Psoas muscle (tissue), 8 donors: ENCODE measurements around the gene SLBP. TPM values are rescaled to one million over a fixed set of nuclear protein-coding genes. Genes with fewer than 3 reads are reported as not detected.
A peak's percentile ranks its signal among the peaks of the same experiment; 100 is the strongest.

Experiments
- ATAC-seq, 4 donors: fragments of 200-7000 bp; cut with Tn5 transposase; one replicate each; pipeline ENCODE4 v1.9.1; 2020; ENCODE audit warnings: moderate library complexity in 3 of 4, mild to moderate bottlenecking in 2 of 4
- DNase-seq, 2 donors: peaks; one replicate each; pipeline ENCODE4 v3.0.0-alpha.2; 2020
- H3K27ac ChIP-seq: fragments of 200-600 bp; one replicate; pipeline ENCODE4 v1.8.0; 2022
- H3K27me3 ChIP-seq, 3 donors: fragments of 200-600 bp in 1 of 3; one replicate each; pipeline versions ENCODE4 v1.6.1 to v1.8.0; 2013 to 2022; ENCODE audit warnings: low read length in 2 of 3, mild to moderate bottlenecking in 2 of 3, moderate library complexity in 1 of 3; ENCODE audit not compliant: insufficient read depth in 3 of 3
- H3K36me3 ChIP-seq, 2 donors: fragments of 200-600 bp in 1 of 2; one replicate each; pipeline versions ENCODE4 v1.6.1 to v1.8.0; 2013 to 2022; ENCODE audit warnings: low read depth in 1 of 2, mild to moderate bottlenecking in 1 of 2, moderate library complexity in 1 of 2; ENCODE audit not compliant: insufficient read depth in 1 of 2
- H3K4me1 ChIP-seq: fragments of 200-600 bp; one replicate; pipeline ENCODE4 v1.8.0; 2022
- H3K4me3 ChIP-seq: fragments of 200-600 bp; one replicate; pipeline ENCODE4 v1.8.0; 2022; ENCODE audit warnings: mild to moderate bottlenecking
- H3K9me3 ChIP-seq: fragments of 200-600 bp; one replicate; pipeline ENCODE4 v1.8.0; 2022
- CTCF ChIP-seq: fragments of 200-600 bp; IDR thresholded peaks from one replicate; pipeline ENCODE4 v1.8.0; 2022; ENCODE audit warnings: antibody characterized with exemption
- WGBS, 3 donors: extraction: QIAGEN DNeasy Blood & Tissue Kit; methylation state at CpG; one replicate each; pipeline versions ENCODE4 v1.1.6 to v1.1.7; 2013; 5-methylcytosine and 5-hydroxymethylcytosine counted together
- intact Hi-C, 2 donors: fragments of 100-400 bp; cut with DNase I; formaldehyde crosslinking; loops; one replicate each; pipeline versions ENCODE4 v1.11.0 to v1.14.2; 2022
- polyA plus RNA-seq, 3 donors: library from polyadenylated mRNA; stranded (reverse); fragments of 200-250 nt; gene quantifications; one replicate each; pipeline ENCODE4 v1.2.3, GENCODE V29; 2013
- total RNA-seq, 4 donors: library from RNA; stranded (reverse); fragmentation: NEBNext Ultra II Directional in 2 of 4; extraction: Animal tissue kit (Norgen Biotek cat#: 25700) in 2 of 4; gene quantifications; one replicate each; pipeline versions ENCODE4 v1.2.1 to v1.2.4, GENCODE V29; 2021 to 2023
- donor health status: healthy with polysubstance abuse.
- donor health status: DM: no; HTN: no; CAD: no; lungs with moderate emphysema.
- donor health status: Bipolar disorder and iron deficiency.
- donor health status: healthy.
- donor health status: DM: yes; HTN: yes; CAD: no.
- donor health status: DM: no; HTN: no; CAD: no.
- donor health status: DM: no; HTN: no; CAD: no.
- donor health status: DM: yes; HTN: yes; CAD: no.

The SLBP gene
- total and polyA plus RNA-seq, 7 donors: 15.4 to 18.8 (median 16.3) TPM

- ATAC-seq (peak; percentile 71 to 86 (median 80)), DNase-seq (peak in 1 of 2 donors; percentile 69)
- Histone ChIP-seq H3K27ac (no peak overlapping the region), H3K27me3 (no peaks in the 10 kb centered on the region), H3K4me1 (no peaks in the 10 kb centered on the region), H3K9me3 (no peaks in the 10 kb centered on the region), H3K4me3 (no peak overlapping the region), H3K36me3 (no peaks in the 10 kb centered on the region)
- intact Hi-C loops: no loop called here
- no peak for TF ChIP-seq CTCF
- WGBS, 3 donors: 36 to 61% (median 38%) methylated on average over 12 of the region's 12 CpGs
Measured at GRCh38 chr4:1666391-1666790, 45.7 kb downstream of the SLBP start.

GRCh38 chr4:1664141-1664540, 48.0 kb downstream of the SLBP start:
- H3K4me1 ChIP-seq: no peaks in the 10 kb centered on the region
- no peak overlapping the region for H3K27ac ChIP-seq
- no peak for ATAC-seq
- no peaks in the 10 kb centered on the region for H3K36me3 ChIP-seq
- TF ChIP-seq CTCF: no peak
- H3K27me3 ChIP-seq: no peaks in the 10 kb centered on the region
- intact Hi-C loops: no loop called here
- H3K9me3 ChIP-seq: no peaks in the 10 kb centered on the region
- no peak overlapping the region for H3K4me3 ChIP-seq
- 87 to 93% (median 89%) methylated on average over 8 of the region's 8 CpGs for WGBS, 3 donors
- DNase-seq: no peak

DNA sequence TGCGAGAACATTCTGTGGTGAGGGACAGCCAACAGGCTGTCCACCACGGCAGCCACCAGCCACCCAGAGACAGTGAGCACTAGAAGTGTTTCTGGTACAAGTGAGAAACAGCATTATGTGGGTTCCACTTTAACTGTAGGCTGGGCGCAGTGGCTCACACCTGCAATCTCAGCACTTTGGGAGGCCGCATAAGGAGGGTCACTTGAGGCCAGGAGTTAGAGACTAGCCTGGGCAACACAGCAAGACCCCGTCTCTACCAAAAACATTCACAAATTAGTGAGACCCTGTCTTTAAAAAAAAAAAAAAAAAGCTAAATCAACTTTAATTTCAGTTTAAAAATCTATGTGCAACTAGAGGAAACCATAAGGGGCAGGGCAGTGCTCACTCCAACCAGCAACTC, 48.6 kb downstream of the SLBP start:
- DNase-seq: no peak
- TF ChIP-seq CTCF: no peak

DNA sequence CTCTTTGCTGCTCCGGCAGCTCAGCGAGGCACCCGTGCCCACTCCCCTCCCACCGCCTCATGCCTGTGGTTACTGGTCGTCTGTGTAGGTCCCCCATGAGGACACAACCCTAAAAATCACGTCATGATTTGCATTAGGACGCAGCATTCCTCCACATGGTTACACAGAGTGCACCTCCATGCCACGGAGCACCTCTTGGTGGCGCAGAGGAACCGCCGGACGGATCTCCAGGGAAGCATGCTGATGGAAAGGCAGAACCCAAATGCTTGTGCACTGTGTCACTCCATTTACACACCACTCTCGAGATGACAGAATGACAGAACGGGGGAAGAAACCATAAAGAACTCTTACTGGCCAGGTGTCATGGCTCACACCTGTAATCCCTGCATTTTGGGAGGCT, 50.4 kb downstream of the SLBP start:
- Histone ChIP-seq H3K4me3 (no peak overlapping the region), H3K27me3 (no peaks in the 10 kb centered on the region), H3K9me3 (no peaks in the 10 kb centered on the region), H3K4me1 (no peaks in the 10 kb centered on the region), H3K27ac (no peak overlapping the region), H3K36me3 (no peaks in the 10 kb centered on the region)
- intact Hi-C loops: no loop called here
- ATAC-seq: no peak
- WGBS, 3 donors: 88 to 92% (median 88%) methylated on average over 14 of the region's 14 CpGs
- DNase-seq: no peak
- TF ChIP-seq CTCF: no peak

More for the DNA sequence above, 48.6 kb downstream of the SLBP start:
- no peaks in the 10 kb centered on the region for H3K27me3 ChIP-seq
- 90 to 96% (median 95%) methylated on average over 5 of the region's 5 CpGs for WGBS, 3 donors
- H3K4me1 ChIP-seq: no peaks in the 10 kb centered on the region
- H3K27ac ChIP-seq: no peak overlapping the region
- no peaks in the 10 kb centered on the region for H3K36me3 ChIP-seq
- no peaks in the 10 kb centered on the region for H3K9me3 ChIP-seq
- no peak overlapping the region for H3K4me3 ChIP-seq
- intact Hi-C loops: no loop called here
- ATAC-seq: no peak

DNA sequence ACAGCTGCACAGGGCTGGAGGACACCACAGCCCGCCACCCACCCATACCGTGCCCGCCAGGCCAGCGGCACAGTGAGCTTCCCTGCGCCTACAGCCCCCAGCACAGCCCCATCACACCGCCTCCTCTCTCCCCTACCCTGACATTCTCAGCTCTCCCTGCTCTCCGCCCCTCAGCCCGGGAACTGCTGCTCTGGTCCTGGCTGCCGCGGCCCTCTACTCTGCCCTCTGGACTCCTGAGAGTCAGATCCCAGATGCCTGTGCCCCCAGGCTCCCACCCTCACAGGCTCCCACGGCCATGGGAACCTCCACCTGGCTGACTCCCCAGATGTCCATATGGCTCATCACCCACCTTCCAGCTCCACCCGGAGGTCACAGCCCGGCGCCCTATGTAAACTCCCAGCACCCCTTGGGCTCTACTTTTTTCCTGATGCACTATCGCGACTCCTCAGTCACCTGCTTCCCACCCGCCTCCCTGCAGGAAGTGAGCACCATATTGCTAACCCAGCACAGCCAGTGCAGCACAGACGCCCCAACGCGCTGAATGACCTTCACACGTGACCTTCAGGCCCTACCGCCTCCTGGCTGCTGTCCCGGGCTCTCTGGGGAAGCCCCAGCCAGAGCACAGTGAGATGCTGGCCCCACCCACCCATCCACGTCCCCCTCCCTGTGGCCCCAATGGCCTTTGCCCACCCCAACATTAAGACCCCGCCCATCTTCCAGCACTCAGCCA, 51.0 kb downstream of the SLBP start:
- H3K36me3 ChIP-seq: no peaks in the 10 kb centered on the region
- H3K27me3 ChIP-seq: no peaks in the 10 kb centered on the region
- H3K4me1 ChIP-seq: no peaks in the 10 kb centered on the region
- DNase-seq: no peak
- 80 to 81% (median 80%) methylated on average over 25 of the region's 25 CpGs for WGBS, 3 donors
- no peak for TF ChIP-seq CTCF
- no peak for ATAC-seq
- no peaks in the 10 kb centered on the region for H3K9me3 ChIP-seq
- H3K27ac ChIP-seq: no peak overlapping the region
- intact Hi-C loops: no loop called here
- no peak overlapping the region for H3K4me3 ChIP-seq
